HepG2 (cell line): ENCODE results near the gene ACTA2. TPM values are rescaled to one million over a fixed set of nuclear protein-coding genes. Genes with fewer than 3 reads are reported as not detected.

ENCODE experiments used
- AGO2 ChIP-seq: fragments of 200-400 bp; formaldehyde crosslinking; optimal IDR thresholded peaks from 2 replicates; pipeline ENCODE3; 2017; ENCODE audit warnings: mild to moderate bottlenecking, low read depth, low read length, moderate library complexity
- CBX1 ChIP-seq: IDR thresholded peaks from one replicate; pipeline ENCODE4 v1.6.1; 2016; ENCODE audit warnings: antibody characterized with exemption, low read depth
- FOXJ3 ChIP-seq: sonication (generic); formaldehyde crosslinking; IDR thresholded peaks from 2 replicates; pipeline ENCODE4 v1.4.0; 2020; ENCODE audit warnings: missing genetic modification reagents, mild to moderate bottlenecking, borderline replicate concordance
- KDM3A ChIP-seq: IDR thresholded peaks from 2 replicates; pipeline ENCODE4 v1.6.1; 2018; ENCODE audit warnings: low read depth, missing compliant biosample characterization
- MNT ChIP-seq: fragments of 450-650 bp; IDR thresholded peaks from 2 replicates; pipeline ENCODE4 v1.6.1; 2016
- TMF1 ChIP-seq: sonication (generic); formaldehyde crosslinking; IDR thresholded peaks from 2 replicates; pipeline ENCODE4 v1.8.1; 2022; ENCODE audit warnings: low read depth, missing genetic modification reagents
- TRAFD1 ChIP-seq: sonication (generic); formaldehyde crosslinking; IDR thresholded peaks from 2 replicates; pipeline ENCODE4 v1.5.1; 2020; ENCODE audit warnings: missing genetic modification reagents, mild to moderate bottlenecking, borderline replicate concordance
- U2AF1 ChIP-seq: fragments of 200-400 bp; formaldehyde crosslinking; optimal IDR thresholded peaks from 2 replicates; pipeline ENCODE3; 2017; ENCODE audit warnings: mild to moderate bottlenecking, low read depth, low read length
- ZBTB7A ChIP-seq: sonication (generic); formaldehyde crosslinking; IDR thresholded peaks from 2 replicates; pipeline ENCODE4 v1.8.0; 2022; ENCODE audit warnings: mild to moderate bottlenecking, missing genetic modification reagents
- ZNF317 ChIP-seq: sonication (generic); formaldehyde crosslinking; IDR thresholded peaks from 2 replicates; pipeline ENCODE4 v1.5.0; 2020; ENCODE audit warnings: mild to moderate bottlenecking, missing genetic modification reagents
- ZNF468 ChIP-seq: sonication (generic); formaldehyde crosslinking; IDR thresholded peaks from 2 replicates; pipeline ENCODE4 v1.8.0; 2022; ENCODE audit warnings: mild to moderate bottlenecking, moderate library complexity, missing genetic modification reagents
- ZNF556 ChIP-seq: sonication (generic); formaldehyde crosslinking; IDR thresholded peaks from 2 replicates; pipeline ENCODE4 v1.4.0; 2020; ENCODE audit warnings: mild to moderate bottlenecking, missing genetic modification reagents, borderline replicate concordance
- polyA plus RNA-seq, 8 experiments: library from polyadenylated mRNA; depleted of rRNA in 3 of 8; stranded (reverse) in 7 of 8; unstranded in 1 of 8; fragments of >200 nt; fragmentation: Illumina TruSeq in 4 of 8; extraction: Trizol in 4 of 8; gene quantifications; 2 replicates each; pipeline versions ENCODE4 v1.2.1 to v1.2.3, GENCODE V29; 2011 to 2016; ENCODE audit warnings: low read depth in 4 of 8, missing spikeins in 1 of 8, mixed read lengths in 1 of 8; ENCODE audit not compliant: insufficient read depth in 1 of 8
- total RNA-seq, 5 experiments: library from RNA; depleted of rRNA; stranded (reverse); fragments of >200 nt; fragmentation: Illumina TruSeq; extraction: Trizol; gene quantifications; 2 replicates each; pipeline ENCODE4 v1.2.3, GENCODE V29; 2016; ENCODE audit warnings: low read depth in 1 of 5
- TF ChIP-seq, protein P1 (sequence below): sonication (generic); formaldehyde crosslinking; IDR thresholded peaks from 2 replicates; pipeline ENCODE4 v1.5.1; 2020; ENCODE audit warnings: mild to moderate bottlenecking, missing genetic modification reagents, borderline replicate concordance
- TF ChIP-seq, protein P2 (sequence below): sonication (generic); formaldehyde crosslinking; IDR thresholded peaks from 2 replicates; pipeline ENCODE4 v1.4.0; 2020; ENCODE audit warnings: mild to moderate bottlenecking, low read depth, missing genetic modification reagents
- TF ChIP-seq, protein P3 (sequence below): sonication (generic); formaldehyde crosslinking; IDR thresholded peaks from 2 replicates; pipeline ENCODE4 v1.5.1; 2020; ENCODE audit warnings: mild to moderate bottlenecking, moderate library complexity, missing genetic modification reagents
- TF ChIP-seq, protein P4 (sequence below): sonication (generic); formaldehyde crosslinking; IDR thresholded peaks from 2 replicates; pipeline ENCODE4 v1.4.0; 2020; ENCODE audit warnings: mild to moderate bottlenecking, missing genetic modification reagents

ACTA2 gene
- total and polyA plus RNA-seq, 2 of the 13 experiments (the other 11 are each of a cell fraction or from before 2014, with no cell fraction given): 21.8 to 59.9 TPM

DNA sequence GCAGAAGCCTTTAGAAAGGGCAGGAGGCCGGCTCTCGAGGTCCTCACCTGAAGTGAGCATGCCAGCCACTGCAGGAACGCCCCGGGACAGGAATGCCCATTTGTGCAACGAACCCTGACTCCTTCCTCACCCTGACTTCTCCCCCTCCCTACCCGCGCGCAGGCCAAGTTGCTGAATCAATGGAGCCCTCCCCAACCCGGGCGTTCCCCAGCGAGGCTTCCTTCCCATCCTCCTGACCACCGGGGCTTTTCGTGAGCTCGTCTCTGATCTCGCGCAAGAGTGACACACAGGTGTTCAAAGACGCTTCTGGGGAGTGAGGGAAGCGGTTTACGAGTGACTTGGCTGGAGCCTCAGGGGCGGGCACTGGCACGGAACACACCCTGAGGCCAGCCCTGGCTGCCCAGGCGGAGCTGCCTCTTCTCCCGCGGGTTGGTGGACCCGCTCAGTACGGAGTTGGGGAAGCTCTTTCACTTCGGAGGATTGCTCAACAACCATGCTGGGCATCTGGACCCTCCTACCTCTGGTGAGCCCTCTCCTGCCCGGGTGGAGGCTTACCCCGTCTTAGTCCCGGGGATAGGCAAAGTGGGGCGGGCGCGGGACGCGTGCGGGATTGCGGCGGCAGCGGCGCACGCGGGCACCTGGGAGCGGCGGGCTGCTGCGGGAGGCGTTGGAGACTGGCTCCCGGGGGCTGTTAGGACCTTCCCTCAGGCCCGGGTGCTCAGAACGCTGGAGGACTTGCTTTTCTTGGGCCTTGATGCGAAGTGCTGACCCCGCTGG lies 38.0 kb upstream of the ACTA2 start, which contains the start of gene FAS (continued):
- TF ChIP-seq, protein P1, sequence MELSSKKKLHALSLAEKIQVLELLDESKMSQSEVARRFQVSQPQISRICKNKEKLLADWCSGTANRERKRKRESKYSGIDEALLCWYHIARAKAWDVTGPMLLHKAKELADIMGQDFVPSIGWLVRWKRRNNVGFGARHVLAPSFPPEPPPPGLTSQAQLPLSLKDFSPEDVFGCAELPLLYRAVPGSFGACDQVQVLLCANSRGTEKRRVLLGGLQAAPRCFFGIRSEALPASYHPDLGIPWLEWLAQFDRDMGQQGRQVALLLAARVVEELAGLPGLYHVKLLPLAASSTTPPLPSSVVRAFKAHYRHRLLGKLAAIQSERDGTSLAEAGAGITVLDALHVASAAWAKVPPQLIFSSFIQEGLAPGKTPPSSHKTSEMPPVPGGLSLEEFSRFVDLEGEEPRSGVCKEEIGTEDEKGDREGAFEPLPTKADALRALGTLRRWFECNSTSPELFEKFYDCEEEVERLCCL: no peak; the same call in 1 of the 2 replicates
- TF ChIP-seq CBX1: no peak
- TF ChIP-seq ZNF317 (CRISPR knock-in tag): no peak
- TF ChIP-seq TRAFD1 (CRISPR knock-in tag): no peak
- TF ChIP-seq TMF1 (CRISPR knock-in tag): no peak
- TF ChIP-seq MNT: no peak
- no peak for TF ChIP-seq KDM3A
- TF ChIP-seq ZBTB7A: no peak
- TF ChIP-seq ZNF468 (CRISPR knock-in tag): no peak; the same call in 1 of the 2 replicates
- no peak for TF ChIP-seq U2AF1
- no peak for TF ChIP-seq FOXJ3
- TF ChIP-seq, protein P2, sequence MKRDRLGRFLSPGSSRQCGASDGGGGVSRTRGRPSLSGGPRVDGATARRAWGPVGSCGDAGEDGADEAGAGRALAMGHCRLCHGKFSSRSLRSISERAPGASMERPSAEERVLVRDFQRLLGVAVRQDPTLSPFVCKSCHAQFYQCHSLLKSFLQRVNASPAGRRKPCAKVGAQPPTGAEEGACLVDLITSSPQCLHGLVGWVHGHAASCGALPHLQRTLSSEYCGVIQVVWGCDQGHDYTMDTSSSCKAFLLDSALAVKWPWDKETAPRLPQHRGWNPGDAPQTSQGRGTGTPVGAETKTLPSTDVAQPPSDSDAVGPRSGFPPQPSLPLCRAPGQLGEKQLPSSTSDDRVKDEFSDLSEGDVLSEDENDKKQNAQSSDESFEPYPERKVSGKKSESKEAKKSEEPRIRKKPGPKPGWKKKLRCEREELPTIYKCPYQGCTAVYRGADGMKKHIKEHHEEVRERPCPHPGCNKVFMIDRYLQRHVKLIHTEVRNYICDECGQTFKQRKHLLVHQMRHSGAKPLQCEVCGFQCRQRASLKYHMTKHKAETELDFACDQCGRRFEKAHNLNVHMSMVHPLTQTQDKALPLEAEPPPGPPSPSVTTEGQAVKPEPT (CRISPR knock-in tag): no peak
- TF ChIP-seq, protein P3, sequence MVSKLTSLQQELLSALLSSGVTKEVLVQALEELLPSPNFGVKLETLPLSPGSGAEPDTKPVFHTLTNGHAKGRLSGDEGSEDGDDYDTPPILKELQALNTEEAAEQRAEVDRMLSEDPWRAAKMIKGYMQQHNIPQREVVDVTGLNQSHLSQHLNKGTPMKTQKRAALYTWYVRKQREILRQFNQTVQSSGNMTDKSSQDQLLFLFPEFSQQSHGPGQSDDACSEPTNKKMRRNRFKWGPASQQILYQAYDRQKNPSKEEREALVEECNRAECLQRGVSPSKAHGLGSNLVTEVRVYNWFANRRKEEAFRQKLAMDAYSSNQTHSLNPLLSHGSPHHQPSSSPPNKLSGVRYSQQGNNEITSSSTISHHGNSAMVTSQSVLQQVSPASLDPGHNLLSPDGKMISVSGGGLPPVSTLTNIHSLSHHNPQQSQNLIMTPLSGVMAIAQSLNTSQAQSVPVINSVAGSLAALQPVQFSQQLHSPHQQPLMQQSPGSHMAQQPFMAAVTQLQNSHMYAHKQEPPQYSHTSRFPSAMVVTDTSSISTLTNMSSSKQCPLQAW (CRISPR knock-in tag): no peak
- TF ChIP-seq, protein P4, sequence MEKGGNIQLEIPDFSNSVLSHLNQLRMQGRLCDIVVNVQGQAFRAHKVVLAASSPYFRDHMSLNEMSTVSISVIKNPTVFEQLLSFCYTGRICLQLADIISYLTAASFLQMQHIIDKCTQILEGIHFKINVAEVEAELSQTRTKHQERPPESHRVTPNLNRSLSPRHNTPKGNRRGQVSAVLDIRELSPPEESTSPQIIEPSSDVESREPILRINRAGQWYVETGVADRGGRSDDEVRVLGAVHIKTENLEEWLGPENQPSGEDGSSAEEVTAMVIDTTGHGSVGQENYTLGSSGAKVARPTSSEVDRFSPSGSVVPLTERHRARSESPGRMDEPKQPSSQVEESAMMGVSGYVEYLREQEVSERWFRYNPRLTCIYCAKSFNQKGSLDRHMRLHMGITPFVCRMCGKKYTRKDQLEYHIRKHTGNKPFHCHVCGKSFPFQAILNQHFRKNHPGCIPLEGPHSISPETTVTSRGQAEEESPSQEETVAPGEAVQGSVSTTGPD (CRISPR knock-in tag): no peak
- TF ChIP-seq ZNF556 (CRISPR knock-in tag): peak; percentile 44
- TF ChIP-seq AGO2: peak; percentile 85
